A673 (cell line): ENCODE results near the gene NFKBIB. TPM values are rescaled to one million over a fixed set of nuclear protein-coding genes. Genes with fewer than 3 reads are reported as not detected.

Experiments
- BruUV-seq: library from RNA; stranded (reverse); fragments of 400-500 nt; replicated peaks from 2 replicates; lab custom pipeline; 2021; lab: Mats Ljungman, UMichigan
- CTCF ChIA-PET: fragments of 300-600 bp; sonication (Branson Sonifier 250); formaldehyde crosslinking; loops from one replicate; lab custom pipeline; 2022; ENCODE audit warnings: antibody characterized with exemption; lab: Charles Lee
- POLR2A ChIA-PET: fragments of 300-600 bp; sonication (Branson Sonifier 250); formaldehyde crosslinking; loops from one replicate; lab custom pipeline; 2022; ENCODE audit warnings: antibody characterized with exemption; ENCODE audit not compliant: low non-redundant PET; lab: Charles Lee
- DNase-seq: peaks from one replicate; pipeline ENCODE4 v3.0.0-alpha.2; 2015; ENCODE audit warnings: low spot score
- H3K27ac ChIP-seq: fragments of 200-600 bp; sonication (generic); 2 replicates; pipeline ENCODE4 v1.5.1; 2016; ENCODE audit warnings: mixed run types, low read depth, mild to moderate bottlenecking, mixed read lengths, antibody characterized with exemption, low read length; ENCODE audit not compliant: poor library complexity, severe bottlenecking
- H3K27me3 ChIP-seq: fragments of 200-600 bp; sonication (generic); replicated peaks from 2 replicates; pipeline ENCODE4 v1.6.1; 2017; ENCODE audit warnings: mixed run types, low read depth, mild to moderate bottlenecking, mixed read lengths, antibody characterized with exemption, low read length; ENCODE audit not compliant: insufficient read depth, poor library complexity
- H3K36me3 ChIP-seq: fragments of 200-600 bp; sonication (generic); 2 replicates; pipeline ENCODE4 v1.6.1; 2016; ENCODE audit warnings: mixed run types, mild to moderate bottlenecking, mixed read lengths, antibody characterized with exemption, low read length; ENCODE audit not compliant: insufficient read depth, poor library complexity, severe bottlenecking
- H3K4me1 ChIP-seq: fragments of 200-600 bp; sonication (generic); 2 replicates; pipeline ENCODE4 v1.6.1; 2017; ENCODE audit warnings: mixed run types, mild to moderate bottlenecking, mixed read lengths, antibody characterized with exemption, low read length; ENCODE audit not compliant: insufficient read depth, poor library complexity, severe bottlenecking
- H3K4me3 ChIP-seq: fragments of 200-600 bp; sonication (generic); 2 replicates; pipeline ENCODE4 v1.5.1; 2016; ENCODE audit warnings: low read depth, mixed run types, mild to moderate bottlenecking, mixed read lengths, low read length; ENCODE audit not compliant: poor library complexity, severe bottlenecking
- H3K9me3 ChIP-seq: fragments of 200-600 bp; sonication (generic); 2 replicates; pipeline ENCODE4 v1.6.1; 2016; ENCODE audit warnings: mixed run types, low read depth, mild to moderate bottlenecking, mixed read lengths, antibody characterized with exemption, low read length; ENCODE audit not compliant: poor library complexity, severe bottlenecking
- CTCF ChIP-seq: fragments of 300-800, 200-600 bp; sonication (generic); conservative IDR thresholded peaks from 2 replicates; pipeline ENCODE4 v1.5.1; 2017; ENCODE audit warnings: low read depth, mild to moderate bottlenecking, antibody characterized with exemption, low read length, moderate library complexity, mixed read lengths
- EZH2 ChIP-seq: fragments of 200-600 bp; sonication (generic); IDR thresholded peaks from 2 replicates; pipeline ENCODE4 v1.6.1; 2017; ENCODE audit warnings: borderline replicate concordance, low read depth, mild to moderate bottlenecking, mixed read lengths, antibody characterized with exemption, low read length; ENCODE audit not compliant: poor library complexity, severe bottlenecking
- intact Hi-C: fragments of 100-400 bp; cut with micrococcal nuclease; formaldehyde crosslinking; loops from one replicate; pipeline ENCODE4 v1.10.0; 2022; ENCODE audit not compliant: unreplicated experiment
- total RNA-seq: library from RNA; stranded (reverse); gene quantifications from 2 replicates; pipeline ENCODE4 v1.2.3, GENCODE V29; 2021

The NFKBIB gene
- total RNA-seq, 1 experiment from 2014 or later = 51.9 TPM

- Histone ChIP-seq H3K4me3 (no peak overlapping the region), H3K4me1 (peaks cover 2% of the 10 kb centered on the region), H3K27me3 (no peaks in the 10 kb centered on the region), H3K36me3 (peaks cover 20% of the 10 kb centered on the region), H3K27ac (no peak overlapping the region), H3K9me3 (no peaks in the 10 kb centered on the region)
- CTCF ChIA-PET = no interaction called here
- no TSS peak for BruUV-seq
- TF ChIP-seq CTCF = no peak
- no peak for TF ChIP-seq EZH2
- POLR2A ChIA-PET = no interaction called here
- intact Hi-C loops = no loop called here
- DNase-seq = no peak
Measured at GRCh38 chr19:38924388-38924787, 24.6 kb downstream of the NFKBIB start.

- H3K27ac ChIP-seq = no peak overlapping the region
- BruUV-seq = no TSS peak
- H3K9me3 ChIP-seq = no peaks in the 10 kb centered on the region
- peaks cover 13% of the 10 kb centered on the region for H3K4me1 ChIP-seq
- no peaks in the 10 kb centered on the region for H3K27me3 ChIP-seq
- DNase-seq = no peak
- ChIA-PET POLR2A (no interaction called here), CTCF (interaction anchor here (0.7 kb wide), 2 partner anchors 34 to 112 kb away, joined by 3 read pairs; no protein-coding TSS in a partner anchor)
- TF ChIP-seq CTCF (no peak), EZH2 (no peak)
- no peak overlapping the region for H3K4me3 ChIP-seq
- intact Hi-C loops = no loop called here
- H3K36me3 ChIP-seq = peaks cover 29% of the 10 kb centered on the region
Measured at GRCh38 chr19:38928391-38929001, 28.7 kb downstream of the NFKBIB start.

DNA sequence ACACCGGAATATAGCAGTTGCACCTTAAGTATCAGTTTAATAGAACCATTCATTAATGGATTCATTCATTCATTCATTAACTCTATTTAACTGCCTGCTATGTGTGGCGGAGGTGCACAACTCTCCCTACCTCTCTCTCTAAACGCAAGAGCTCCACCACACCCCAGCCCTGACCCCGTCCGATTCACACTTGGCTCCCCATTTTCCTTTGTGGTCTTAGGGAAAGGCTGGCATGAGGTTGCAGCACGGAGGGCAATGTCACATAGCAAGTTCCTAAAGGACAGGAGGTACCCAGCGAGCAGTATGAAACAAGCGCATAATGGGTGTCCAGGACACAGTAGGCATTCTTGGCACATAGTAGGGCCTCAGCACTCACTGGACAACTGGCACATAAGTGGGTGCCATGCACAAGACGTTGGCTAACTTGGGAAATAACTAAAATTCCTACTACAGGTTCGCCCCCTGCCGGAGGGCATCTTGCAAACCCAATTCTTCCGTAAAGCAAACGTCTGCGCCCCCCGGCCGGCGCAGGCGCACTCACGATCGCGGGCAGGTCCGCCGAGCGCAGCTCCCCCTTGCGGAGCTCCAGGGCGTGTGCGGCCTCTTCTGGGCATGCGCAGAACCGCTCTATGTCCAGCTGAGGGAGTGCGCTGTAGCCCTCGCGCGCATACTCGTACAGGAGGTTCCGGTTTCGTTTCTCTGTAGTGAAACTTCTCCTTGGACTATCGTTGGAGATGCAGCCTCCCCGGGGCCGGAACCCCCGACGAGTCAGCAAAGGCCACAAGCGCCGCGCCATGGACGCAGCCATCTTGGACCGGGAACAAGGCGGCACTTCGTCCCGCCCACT lies 30.4 kb downstream of the NFKBIB start, which contains the start of gene SARS2:
SARS2 (minus strand) TSS at position 835 of the 847 bp plus-strand sequence; CDS start at position 808, 27 bp downstream.
- peaks cover 4% of the 10 kb centered on the region for H3K9me3 ChIP-seq
- peaks cover 37% of the 10 kb centered on the region for H3K36me3 ChIP-seq
- peaks cover 13% of the 10 kb centered on the region for H3K4me1 ChIP-seq
- peak within 1 kb of the TSS; percentile 96 for H3K27ac ChIP-seq
- peak; percentile 100 for TF ChIP-seq CTCF
- no peak for TF ChIP-seq EZH2
- POLR2A ChIA-PET = interaction anchor here (0.5 to 1.0 kb wide), 3 partner anchors 19 to 630 kb away, joined by 3 to 6 read pairs (median 4); partner anchors contain the start of gene NFKBIB
- no TSS peak for BruUV-seq
- CTCF ChIA-PET = interaction anchor here (0.6 to 1.4 kb wide), 5 partner anchors 24 to 108 kb away, joined by 3 to 9 read pairs (median 4); partner anchors contain the start of genes NFKBIB and SIRT2
- peak within 1 kb of the TSS; percentile 69 for H3K4me3 ChIP-seq
- DNase-seq = peak; percentile 96
- no peaks in the 10 kb centered on the region for H3K27me3 ChIP-seq
- intact Hi-C loops = loop anchor here (2.0 to 10.0 kb wide), 5 partner anchors 79 to 527 kb away; partner anchors contain the start of gene FAM98C
